Femur (tissue), 1 donor: ENCODE data around the gene TTC28.

Source experiments
- DNase-seq: peaks from one replicate; pipeline ENCODE4 v3.0.0-alpha.2; 2017

Gene TTC28

DNA sequence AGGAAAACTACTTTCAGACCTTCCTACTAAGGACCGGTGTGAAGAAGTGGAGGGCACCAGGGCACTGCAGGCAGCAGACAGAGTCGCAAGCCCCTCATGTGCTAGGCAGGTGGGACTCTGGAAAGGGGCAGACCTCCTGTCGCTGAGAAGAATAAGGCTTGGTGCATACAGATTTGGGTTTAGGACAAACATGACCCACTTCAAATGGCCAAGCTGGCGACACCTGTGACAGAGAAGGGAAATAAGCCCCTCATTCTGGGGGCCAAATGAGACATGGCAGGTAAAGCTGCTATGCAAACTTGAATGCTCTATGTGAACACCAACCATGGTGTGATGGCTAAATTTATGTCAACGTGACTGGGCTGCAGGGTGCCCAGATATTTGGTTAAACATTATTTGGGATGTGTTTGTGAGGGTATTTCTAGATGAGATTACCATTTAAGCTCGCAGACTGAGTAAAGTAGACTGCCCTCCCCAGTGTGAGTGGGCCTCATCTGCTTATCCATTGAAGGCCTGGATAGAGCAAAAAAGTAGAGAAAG, 648.2 kb downstream of the TTC28 start:
- DNase-seq, result no peak

DNA sequence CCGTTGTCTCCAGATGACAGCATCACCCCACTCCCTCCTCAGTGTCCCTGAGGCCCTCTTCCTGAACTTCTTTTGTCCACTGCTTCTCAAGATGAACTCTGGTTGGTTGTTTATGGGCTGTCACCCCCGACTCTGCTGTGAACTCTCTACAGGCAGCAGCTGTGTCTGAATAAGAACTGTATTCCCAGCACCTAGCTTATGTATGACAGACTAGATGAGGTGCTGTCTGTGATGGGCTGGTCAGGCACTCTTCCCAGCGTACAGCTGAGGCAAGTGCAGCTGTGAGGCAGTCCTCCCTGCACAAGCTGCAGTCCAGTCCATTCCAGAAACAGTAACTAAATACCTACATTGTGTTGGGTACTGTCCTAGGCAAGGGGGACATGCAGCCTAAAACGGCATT, 649.2 kb downstream of the TTC28 start:
- DNase-seq, result peak; percentile 79

DNA sequence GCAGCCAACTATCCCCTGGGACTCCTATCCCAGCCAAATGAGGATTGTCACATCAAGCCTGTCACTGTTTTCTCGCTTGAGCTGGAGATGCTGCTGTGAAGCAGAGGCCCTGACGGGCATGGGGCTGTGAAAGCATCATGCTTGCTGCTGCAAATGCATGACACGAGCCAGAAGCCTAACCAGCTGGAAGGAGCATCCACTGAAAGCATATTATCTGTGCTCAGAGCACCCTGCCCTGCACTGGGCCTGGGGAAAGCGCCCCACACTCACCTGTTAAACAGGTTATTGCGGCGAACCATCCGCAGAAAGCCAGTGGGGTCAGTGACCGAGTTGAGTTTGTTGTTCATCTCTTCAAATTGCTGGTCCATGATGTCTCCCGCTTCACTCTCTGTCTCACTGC, 649.7 kb downstream of the TTC28 start:
- peak; percentile 18 for DNase-seq

DNA sequence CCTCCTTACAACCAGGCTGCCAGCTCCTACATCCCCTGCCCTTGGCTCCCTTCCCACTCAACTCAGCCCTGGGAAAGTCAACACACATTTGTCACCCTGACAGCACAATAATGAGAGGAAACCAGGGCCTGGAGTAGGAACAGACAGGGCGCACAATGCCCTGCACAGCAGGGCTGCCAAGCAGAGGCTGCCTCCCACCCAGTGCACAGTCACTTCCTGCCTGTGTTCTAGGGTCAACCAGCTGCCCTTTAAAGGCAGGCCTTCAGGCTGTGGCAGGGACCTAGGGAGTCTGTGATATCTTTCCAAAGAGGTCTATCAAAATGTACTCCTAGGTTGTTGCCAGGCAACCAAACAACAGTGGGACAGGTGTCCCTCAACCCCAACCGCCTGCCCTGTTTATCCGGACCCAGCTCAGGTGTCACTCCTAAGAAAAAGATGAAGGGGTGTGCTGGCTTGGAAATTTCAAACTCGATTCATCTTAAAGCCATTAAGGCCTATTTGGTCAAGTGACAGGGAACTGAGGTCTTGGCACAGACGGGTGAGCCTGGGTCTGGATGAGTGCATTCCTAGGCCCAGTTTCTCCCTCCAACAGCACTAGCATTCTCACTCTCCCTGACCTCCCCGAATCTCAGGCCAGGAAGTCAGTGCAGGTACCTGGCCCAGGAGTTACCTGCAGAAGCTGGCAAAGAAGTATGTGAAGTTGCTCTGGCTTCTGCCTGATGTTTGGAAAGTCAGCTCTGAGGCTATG, 650.3 kb downstream of the TTC28 start:
- DNase-seq, result peak; percentile 59

DNA sequence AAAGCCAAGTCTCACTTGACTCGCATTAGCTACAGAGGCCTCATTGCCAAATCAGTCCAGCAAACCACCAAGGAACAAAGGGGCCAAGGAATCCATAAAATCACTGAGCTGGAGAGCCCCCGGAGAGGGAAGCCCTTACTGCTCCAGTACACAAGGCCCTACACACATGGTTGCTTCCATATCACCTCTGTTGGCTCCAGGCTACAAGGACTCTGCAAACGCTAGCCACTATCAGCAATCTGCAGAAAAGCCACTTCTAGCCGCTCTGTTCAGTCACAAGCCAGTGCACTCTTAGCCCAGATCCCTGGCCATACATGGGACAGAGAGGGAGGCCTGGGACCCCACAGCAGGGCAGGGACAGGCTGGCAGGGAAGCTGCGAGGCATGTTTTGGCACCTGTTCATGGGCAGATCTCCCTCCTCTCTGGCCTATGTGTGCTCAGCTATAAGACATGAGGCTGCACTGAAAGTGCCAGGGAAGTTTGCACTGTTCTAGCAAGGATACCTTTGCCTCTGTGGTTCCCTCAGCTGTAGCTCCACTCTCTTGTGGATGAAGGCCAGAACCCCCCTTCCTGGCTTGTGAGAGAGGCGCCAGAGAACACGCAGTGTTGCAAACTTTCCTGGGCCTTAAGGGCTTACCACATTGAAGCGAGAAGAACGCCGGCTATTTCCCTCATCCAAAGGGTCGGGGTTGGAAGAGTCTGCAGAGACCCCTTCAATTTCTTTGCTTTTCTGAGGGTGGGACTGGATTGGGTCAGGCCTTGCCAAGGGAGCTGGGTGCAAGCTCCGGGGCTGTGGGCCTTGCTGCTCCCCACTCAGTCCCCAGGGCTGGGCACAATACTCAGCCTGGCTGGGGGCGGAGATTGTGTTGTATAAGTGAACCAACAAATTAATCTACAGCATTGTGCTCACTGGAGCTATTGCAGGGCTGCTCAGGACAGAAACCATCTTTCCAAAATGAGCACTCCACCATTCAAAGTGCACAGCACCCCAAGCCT, 651.9 kb downstream of the TTC28 start:
- DNase-seq, result peak; percentile 67

DNA sequence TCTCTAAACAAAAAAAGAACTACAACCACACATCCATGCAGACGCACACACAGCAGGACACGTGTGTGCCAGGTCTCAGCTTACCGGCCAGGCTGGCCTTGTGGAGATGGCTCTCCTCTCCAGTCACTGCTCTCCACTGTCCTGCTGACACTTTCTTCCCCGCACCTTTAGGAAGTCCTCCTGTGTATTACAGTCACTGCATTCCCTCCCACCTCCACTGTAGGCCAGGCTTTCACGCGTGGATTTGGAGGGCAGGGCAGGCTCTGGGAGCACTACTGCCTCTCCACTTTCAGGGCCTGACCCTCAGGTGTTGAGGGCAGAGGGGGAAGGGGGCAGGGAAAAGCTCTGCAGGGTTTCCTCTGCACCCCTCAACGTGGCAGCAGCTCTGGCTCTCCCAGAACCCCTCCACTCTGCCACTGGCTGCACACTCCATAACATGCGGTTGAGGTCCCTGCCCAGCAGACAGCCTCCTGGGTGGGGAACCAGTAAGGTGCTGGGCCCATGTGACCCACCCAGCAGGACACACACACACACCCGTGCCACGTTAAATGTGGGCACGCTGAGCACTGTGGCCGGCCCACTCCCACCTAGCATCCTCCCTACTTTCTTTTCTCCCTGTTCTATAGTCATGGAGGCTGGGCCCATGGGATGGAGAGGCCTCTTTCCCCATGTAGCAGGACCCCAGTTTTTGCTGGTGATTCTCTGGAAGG, 653.6 kb downstream of the TTC28 start:
- peak; percentile 15 for DNase-seq

DNA sequence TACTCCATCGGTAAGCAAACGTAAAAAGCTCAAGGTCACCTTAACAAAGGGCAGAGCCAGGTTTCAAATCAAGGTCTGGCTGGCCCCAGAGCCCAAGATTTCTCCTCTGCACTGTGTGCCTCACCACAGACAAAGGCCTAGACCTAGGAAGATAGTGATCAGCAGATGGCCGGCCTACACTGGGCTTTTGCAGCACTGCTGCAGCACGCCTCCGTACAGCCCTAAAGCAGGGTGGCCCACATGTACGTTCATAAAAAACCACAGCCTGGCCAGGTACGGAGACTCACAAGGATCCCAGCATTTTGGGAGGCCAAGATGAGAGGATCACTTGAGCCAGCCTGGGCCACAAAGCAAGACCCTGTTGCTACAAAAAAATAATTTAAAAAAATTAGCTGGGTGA, 654.3 kb downstream of the TTC28 start:
- peak; percentile 7 for DNase-seq

DNA sequence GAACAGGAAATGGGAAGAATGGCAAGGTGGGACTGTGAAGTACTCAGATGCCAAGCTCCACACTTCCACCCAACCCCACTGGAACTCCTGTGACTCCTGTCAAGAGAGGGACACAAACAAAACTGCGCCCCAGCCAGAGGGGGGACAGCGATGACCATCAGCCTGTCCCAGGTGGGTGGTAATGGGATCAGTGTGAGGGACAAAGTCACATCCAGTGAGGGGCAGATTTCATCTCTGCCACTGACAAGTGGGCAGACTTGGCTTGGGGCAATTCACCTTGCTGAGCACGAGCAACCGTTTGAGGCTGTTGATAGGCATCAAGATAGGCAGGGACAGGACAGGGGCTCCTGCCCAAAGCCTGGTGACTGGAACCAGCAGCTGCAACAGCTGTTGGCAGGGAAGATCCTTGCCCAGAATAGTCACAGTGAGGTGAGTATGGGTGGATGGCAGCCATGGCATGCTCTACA, 655.2 kb downstream of the TTC28 start:
- peak; percentile 41 for DNase-seq

DNA sequence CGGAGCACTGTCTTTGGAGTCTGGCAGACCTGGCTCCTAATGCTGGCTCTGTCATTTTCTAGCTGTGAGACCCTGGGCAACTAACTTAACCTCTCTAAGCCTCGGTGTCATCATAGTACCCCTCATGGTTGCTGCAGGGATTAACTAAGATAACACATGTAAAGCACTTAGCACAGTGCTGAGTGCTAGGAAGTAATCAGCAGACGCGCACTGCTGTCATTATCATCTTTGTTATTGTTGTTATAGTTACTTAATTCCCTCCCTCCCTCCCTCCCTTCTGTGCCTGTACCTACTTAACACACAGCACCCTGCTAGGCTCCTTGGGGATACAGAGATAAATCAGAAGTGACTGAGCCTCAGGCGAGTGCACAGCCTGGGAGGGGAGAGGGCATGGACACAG, 655.9 kb downstream of the TTC28 start:
- peak; percentile 7 for DNase-seq

DNA sequence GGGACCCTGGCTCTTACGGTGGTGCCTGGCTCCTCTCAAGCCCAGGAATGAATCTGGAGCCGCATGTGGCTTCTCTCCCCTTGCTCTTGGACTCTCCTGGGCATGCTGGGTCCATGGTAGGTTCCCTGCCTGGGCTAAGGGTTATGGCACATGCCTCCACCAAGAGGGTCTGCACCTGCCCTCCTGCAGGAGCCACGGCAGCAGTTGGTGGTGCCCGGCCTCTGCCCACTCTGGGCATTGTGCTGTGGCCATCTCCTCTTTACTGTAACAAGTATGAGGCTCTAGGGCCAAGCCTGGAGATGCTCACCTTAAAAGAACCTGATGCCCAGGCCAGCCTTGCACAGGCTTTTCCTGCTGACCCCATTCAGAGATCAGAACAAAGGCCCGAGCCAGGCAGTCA, 656.6 kb downstream of the TTC28 start:
- peak; percentile 10 for DNase-seq

DNA sequence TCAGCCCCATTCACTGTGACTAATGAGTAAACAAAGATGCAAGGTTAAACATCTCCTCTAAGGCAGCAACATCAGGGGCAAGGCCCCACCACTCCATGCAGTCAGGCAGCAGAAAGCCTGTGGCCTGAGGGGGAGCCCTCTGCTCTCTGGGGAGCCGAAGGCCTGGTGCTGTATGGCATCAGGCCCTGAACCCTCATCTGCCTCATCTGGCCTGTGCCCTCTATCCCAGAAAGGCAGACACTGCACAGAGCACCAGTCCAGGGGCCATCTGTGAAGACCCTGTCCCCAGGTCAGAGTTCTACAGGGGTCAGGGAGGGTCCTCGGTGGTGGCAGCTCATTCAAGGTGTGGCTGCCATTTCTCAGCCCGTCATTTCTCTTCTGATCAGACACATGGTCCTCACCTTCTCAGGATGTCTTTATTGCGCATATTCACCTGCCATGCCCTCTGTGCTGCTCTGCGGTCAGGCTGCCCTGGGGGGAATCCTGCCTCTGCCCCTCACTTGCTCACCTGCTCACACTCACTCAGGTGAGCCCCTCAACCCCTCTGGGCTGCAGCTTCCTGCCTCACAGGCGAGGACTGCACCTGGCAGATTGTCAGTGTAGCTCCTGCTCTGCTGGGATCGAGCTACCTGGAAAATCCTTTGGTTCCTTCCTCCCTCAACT, 657.5 kb downstream of the TTC28 start:
- DNase-seq, result peak; percentile 6

DNA sequence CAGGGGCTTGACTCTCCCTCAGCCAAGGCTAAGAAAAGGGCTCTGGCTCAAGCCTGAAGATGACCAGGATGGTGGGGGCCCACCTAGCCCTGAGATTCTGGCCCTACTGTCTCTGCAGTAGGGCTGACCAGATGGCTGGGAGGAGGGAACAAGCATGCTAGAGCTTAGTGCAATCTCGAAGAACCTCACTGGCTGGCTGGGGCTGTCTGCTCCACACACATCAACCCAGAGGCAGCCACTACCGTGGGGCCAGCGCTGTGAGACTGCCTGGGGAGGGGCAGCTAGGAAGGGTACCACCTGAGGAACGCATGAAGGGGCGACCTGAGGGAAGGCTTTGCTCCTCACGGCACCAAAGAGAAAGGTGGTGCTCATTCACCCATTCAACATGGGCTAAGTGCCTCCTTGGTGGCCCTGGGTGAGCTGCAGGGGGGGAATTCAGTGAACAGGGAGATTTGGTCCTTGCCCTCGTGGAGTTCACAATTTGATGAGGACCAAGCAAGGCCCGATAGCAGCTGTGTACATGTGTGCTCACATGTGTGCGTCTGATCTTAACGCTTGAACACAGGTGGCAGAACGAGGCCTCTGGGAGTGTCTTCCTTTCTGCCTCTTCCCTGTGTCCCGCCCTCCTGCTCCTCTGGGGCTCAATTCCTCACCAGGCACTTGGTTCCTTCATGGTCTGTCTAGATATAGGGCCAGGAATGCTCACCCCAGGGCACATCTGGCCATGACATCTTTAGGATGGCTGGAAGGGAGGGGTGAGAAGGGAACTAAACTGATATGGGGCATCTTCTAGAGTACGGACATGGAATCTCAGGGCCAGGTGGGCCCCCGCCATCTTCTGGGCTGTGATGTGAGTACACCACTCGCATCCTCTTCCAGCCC, 658.3 kb downstream of the TTC28 start:
- peak; percentile 12 for DNase-seq

DNA sequence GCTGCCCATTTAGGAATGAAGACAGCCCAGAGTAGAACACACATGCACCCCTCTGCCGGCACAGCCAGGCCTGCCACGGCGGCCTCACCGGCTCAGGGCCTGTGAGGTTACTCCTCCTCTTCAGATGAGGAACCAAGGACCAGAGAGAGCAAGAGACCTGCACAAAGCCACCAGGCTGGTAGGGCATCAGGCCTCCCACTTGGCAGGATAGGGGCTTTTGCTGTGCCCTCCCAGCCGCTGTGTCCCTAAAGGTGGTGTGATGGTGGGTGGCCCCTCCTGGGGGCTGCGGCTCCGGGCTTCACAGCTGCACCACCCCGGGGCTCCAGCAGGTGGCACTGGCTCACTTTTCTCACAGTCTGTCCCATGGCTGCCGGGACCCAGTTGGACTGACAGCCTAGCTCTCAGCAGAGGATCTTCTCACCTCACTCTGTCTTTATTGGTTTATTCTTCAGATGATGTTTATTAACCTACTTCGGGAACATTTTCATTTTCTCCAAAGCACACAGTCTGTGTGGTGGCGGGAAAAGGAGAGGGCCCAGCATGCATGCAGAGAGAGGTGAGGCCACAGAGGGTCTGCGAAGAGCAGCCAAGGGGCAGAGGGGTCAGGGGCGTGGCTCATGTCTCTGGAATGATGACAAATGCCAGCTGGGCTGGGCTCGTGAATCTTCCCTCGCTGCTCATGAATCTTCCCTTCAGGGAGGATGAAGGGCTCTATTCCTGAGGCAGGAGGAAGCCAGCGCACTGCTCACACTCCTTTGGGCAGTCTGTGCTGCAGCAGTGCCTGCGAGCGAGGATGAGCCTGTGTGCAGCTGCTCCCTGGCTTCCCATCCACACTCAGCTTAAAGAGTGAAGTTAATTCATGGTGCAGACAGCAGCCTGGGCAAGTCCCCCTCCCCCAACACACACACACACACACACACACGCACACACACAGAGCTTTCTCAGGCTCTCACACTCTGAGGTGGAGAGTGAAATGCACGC, 659.5 kb downstream of the TTC28 start:
- peak; percentile 77 for DNase-seq

DNA sequence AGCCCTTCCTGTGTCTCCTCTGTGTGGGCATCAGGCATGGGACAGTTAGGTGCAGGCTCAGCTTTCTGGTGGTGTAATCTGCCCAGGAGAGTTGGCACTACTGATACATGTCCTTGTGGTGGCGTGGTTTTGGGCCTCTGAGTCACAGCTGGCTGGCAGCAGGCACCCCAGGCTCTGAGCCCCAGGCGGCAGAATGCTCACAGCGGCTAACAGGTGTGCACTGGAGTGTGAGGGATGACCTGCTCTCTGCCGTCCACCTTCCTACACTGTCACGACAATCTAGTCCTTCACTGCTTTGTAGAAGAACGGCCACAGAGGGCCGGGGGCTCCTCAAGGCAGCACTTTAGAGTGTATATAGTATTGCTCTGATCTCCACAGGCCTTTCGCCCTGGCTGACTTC, 660.3 kb downstream of the TTC28 start:
- DNase-seq, result no peak

DNA sequence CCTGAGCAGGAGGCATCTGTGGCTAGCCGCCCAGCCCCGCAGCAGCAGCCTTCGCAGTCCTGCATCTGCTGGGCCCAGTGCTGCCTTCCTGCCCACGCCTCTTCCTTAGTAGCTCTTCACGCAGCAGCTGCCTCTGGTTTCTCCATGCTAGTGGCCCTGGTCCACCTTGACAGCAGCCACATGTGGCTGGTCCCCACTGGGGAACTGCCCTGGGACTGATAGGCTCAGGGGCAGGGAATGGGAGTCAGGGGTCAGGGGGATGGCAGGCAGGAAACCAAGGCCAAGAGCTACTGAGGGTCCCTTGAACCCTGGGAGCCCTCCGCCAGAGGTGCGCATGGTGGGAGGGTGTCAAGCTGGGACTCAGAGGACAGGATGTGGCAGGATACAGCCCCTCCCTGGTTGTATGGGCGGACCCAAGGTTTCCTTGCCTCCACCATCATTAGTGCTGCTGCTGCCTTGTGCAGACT, 661.1 kb downstream of the TTC28 start:
- no peak for DNase-seq

DNA sequence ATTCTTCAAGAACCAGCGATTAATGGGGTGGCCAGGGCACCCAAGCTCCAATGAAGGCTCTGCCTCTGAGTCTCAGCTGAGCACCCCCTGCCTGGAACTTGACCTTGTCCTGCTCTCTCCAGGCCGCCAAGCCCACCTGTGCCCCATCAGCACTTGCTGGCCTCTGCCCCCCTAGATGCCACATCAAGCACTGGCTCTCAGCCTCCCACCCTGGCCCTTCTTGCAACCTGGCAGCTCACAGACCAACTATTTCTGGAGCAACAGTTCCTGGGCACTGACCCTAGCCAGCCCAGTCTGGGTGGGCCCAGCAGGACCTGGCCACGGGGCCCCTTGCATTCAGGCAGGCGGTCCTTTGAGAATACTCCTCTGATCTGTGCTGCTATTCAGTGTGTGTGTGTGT, 661.8 kb downstream of the TTC28 start:
- no peak for DNase-seq

DNA sequence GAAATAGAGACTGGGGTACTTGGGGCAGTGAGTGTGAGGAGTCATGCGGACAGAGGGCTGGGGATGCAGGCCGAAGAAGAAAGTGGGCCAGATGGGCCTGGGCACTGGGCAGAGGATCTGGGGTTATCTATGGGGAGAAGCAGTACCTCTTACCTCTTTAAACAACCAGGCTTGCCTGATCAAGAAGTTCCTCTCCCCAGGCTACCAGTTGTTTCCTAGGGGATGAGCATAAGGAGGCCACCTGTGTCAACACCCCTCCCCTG, 662.2 kb downstream of the TTC28 start:
- no peak for DNase-seq

DNA sequence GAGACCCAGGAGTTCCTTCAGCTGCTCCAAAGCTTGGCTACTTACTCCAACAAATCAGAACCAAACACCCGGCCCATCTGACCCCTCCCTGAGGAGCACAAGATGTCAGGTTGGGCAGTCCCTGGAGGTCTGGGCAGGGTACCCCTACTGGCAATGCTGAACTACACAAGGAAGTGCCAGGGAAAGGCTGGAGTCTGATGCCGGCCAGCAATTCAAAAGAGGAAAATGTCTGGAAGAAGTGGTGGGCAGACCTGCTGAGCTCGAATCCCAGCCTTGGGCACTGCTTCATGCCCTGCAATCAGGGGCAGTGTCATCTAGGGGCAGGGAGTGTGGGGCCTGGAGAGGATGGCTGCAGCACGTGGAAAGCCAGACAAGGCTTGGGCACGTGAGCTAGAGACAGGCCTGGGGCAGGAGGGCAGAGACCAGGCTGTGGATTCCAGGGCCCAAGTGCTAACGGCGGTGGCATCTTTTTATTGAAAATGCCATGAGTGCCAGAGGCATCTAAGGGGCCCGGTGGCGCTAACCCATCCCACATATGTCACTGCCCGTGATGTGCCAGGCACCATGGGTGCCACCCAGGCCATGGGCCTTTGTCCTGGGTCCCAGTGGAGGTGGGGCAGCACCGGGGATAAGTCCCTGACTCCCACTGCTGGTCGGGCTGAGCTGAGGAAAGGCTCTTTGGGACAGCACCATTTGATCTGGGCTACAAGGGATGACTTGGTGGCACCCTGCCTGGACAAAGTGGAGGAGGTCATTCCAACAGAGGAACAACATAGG, 662.7 kb downstream of the TTC28 start:
- DNase-seq, result no peak
